Posterior vena cava (tissue), 2 donors: ENCODE results near the gene GFOD1. TPM values are rescaled to one million over a fixed set of nuclear protein-coding genes. Genes with fewer than 3 reads are reported as not detected.

ENCODE experiments used
- DNase-seq: peaks from one replicate; pipeline ENCODE4 v3.0.0-alpha.2; 2020; ENCODE audit warnings: low spot score
- intact Hi-C, 2 donors: fragments of 100-400 bp; cut with DNase I; formaldehyde crosslinking; loops; one replicate each; pipeline versions ENCODE4 v1.14.1 to v1.14.2; 2022 to 2023
- total RNA-seq, 2 donors: library from RNA; stranded (reverse); fragmentation: NEBNext Ultra II Directional; extraction: Animal tissue kit (Norgen Biotek cat#: 25700); gene quantifications; one replicate each; pipeline ENCODE4 v1.2.1, GENCODE V29; 2021
- donor health status: DM: yes; HTN: yes; CAD: no.
- donor health status: DM: yes; HTN: yes; CAD: no.

The GFOD1 gene
- total RNA-seq, 2 donors from 2014 or later, result 16.8 to 20.4 TPM

GRCh38 chr6:13373488-13373886 lies 113.9 kb downstream of the GFOD1 start:
- intact Hi-C loops, result no loop called here
- DNase-seq, result no peak

GRCh38 chr6:13372688-13373487 lies 114.5 kb downstream of the GFOD1 start:
- intact Hi-C loops, result no loop called here
- no peak for DNase-seq

- DNase-seq, result no peak
- intact Hi-C loops, result no loop called here
Observed at GRCh38 chr6:13372076-13372475, 115.3 kb downstream of the GFOD1 start.

GRCh38 chr6:13371421-13372072 lies 115.9 kb downstream of the GFOD1 start:
- intact Hi-C loops, result no loop called here

GRCh38 chr6:13370623-13371022 lies 116.8 kb downstream of the GFOD1 start:
- intact Hi-C loops, result no loop called here
- DNase-seq, result no peak

More at GRCh38 chr6:13371421-13372072, 115.9 kb downstream of the GFOD1 start:
- DNase-seq, result no peak

- intact Hi-C loops, result no loop called here
- DNase-seq, result no peak
Observed at GRCh38 chr6:13369591-13369990, 117.8 kb downstream of the GFOD1 start.

- intact Hi-C loops, result no loop called here
Observed at GRCh38 chr6:13368731-13369115, 118.7 kb downstream of the GFOD1 start.

GRCh38 chr6:13368079-13368730 lies 119.2 kb downstream of the GFOD1 start:
- intact Hi-C loops, result no loop called here

More at GRCh38 chr6:13368731-13369115, 118.7 kb downstream of the GFOD1 start:
- no peak for DNase-seq

GRCh38 chr6:13367396-13367795 lies 120.0 kb downstream of the GFOD1 start:
- no peak for DNase-seq
- intact Hi-C loops, result no loop called here

More at GRCh38 chr6:13368079-13368730, 119.2 kb downstream of the GFOD1 start:
- no peak for DNase-seq

- intact Hi-C loops, result no loop called here
- no peak for DNase-seq
Observed at GRCh38 chr6:13365320-13365719, 122.1 kb downstream of the GFOD1 start.

GRCh38 chr6:13364842-13365241 lies 122.6 kb downstream of the GFOD1 start:
- no peak for DNase-seq
- intact Hi-C loops, result no loop called here

GRCh38 chr6:13362412-13362811 lies 125.0 kb downstream of the GFOD1 start:
- DNase-seq, result no peak
- intact Hi-C loops, result no loop called here

- intact Hi-C loops, result no loop called here
- DNase-seq, result no peak
Observed at GRCh38 chr6:13360671-13361540, 126.5 kb downstream of the GFOD1 start.

GRCh38 chr6:13359287-13359686 lies 128.1 kb downstream of the GFOD1 start:
- intact Hi-C loops, result no loop called here
- DNase-seq, result no peak

GRCh38 chr6:13358511-13358910 lies 128.9 kb downstream of the GFOD1 start:
- no peak for DNase-seq
- intact Hi-C loops, result no loop called here

- intact Hi-C loops, result no loop called here
- no peak for DNase-seq
Observed at GRCh38 chr6:13357551-13358075, 129.8 kb downstream of the GFOD1 start.

GRCh38 chr6:13355999-13356785 lies 131.2 kb downstream of the GFOD1 start:
- no peak for DNase-seq
- intact Hi-C loops, result no loop called here
